Kidney glomerular epithelial cell (primary cell): ENCODE results near the gene MAGI2.

Source experiments
- DNase-seq: peaks from one replicate; lab custom pipeline; 2025; lab: John Stamatoyannopoulos, UW

MAGI2 gene

GRCh38 chr7:78139335-78139734, 1314.1 kb downstream of the MAGI2 start:
- DNase-seq = peak; percentile 77

DNA sequence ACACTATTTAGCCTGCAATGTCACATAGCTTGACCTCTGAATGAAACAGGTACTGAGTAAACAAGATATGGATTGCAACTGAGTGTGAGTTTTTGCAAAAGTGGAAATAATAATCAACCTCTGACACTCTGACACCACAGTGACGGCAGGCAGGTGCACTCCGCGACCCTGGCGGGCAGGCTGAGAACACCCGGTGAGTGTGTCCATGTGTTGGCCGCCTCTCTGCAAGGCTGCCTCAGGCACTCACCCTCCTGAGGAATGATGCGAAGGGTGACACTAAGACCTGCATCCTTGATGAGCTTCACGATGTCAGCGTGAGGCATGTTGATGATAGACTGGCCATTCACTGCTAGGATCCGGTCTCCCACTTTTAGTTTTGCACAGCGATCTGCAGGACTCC, 1318.7 kb downstream of the MAGI2 start:
- DNase-seq = no peak

DNA sequence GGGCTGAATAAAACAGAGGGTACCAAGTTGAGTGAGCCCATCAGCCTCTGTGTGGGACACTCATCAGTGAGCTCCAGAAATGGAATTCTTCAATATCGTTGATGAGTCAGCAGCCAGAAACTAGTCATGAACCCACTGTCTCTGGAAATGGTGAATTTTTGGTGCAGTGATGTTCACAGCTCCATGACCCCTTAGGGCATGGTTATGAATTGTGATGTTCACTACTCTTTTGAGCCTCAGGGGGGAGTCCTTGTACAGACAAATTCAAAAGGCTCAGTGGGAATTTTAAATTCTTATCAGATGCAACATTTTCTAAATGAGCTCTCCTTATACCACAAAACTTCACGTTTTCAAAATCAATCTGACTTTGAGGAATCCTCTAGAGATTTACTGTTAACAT, 1319.2 kb downstream of the MAGI2 start:
- peak; percentile 71 for DNase-seq

DNA sequence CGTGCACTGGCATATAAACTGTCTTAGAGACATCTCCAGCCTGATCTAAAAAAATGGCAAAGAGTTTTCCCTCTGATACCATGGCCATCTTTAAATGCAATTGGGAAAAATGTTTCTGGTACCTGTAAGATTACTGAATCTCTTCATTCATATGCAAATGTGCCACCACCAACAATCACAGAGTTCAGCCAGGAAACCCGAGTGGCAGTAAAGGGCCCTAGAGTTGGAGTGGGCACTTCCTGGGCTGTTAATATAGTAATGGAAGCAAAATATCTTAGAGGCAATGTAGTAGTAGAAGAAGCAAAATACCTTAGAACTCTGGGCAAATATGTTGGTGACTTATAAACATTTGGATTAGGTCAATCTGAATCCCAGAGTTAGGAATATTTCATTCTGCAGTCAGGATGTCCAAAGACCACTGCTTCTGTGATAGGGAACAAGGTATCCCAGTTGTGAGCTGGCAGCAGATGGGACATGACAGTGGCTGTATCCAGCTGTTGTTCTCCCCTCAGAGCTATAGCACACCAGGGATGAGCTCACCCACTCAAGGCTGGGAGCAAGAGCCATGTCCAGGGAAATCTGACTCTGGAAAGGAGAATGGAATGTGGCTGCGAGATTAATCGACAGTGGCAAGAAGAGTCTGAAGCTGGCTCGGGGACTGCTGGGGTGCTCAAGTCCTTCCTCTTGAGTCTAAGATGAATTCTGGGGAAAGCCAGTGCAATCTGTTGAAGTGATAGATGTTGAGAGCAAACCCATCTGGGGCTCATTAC, 1322.8 kb downstream of the MAGI2 start:
- DNase-seq = no peak

GRCh38 chr7:78129865-78130264, 1323.6 kb downstream of the MAGI2 start:
- no peak for DNase-seq

- DNase-seq = no peak
Measured at GRCh38 chr7:78127009-78127408, 1326.5 kb downstream of the MAGI2 start.

DNA sequence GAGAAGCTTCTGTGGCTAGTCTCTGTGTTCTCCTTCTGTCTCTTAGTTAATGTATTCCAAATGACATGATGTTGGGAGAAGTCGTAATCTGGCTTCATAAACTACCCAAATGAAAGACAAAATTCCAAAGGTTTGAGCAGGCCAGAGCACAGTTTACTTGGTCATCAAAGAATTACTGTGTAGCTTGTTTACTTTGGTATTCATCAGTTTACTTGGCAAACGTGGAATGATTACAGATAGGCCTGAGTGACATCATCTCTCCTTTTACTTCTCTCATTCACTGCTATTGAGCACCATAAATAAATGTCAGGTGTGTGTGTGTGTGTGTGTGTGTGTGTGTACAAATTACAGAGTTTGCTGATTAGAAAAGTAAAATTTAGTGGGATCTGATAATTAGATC, 1327.6 kb downstream of the MAGI2 start:
- DNase-seq = no peak

DNA sequence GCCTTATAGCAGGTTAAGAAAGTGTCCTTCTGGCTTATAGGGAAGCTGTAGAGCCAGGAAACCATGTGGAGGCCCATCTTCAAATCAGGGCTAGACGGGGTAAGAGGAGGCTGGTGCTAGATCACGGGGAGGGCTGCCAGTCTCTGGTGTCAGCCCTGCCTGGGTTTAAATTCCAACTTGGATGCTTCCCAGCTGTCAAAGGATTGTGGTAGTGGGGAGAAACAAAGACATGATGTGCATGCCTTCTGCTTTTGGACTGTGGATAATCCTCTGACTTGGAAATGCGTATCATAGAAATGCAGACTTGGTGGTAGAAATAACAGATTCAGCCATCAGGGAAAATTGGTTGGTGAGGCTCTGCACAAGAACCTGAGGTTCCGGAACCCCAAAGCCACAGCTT, 1329.3 kb downstream of the MAGI2 start:
- DNase-seq = no peak

GRCh38 chr7:78121888-78122287, 1331.6 kb downstream of the MAGI2 start:
- no peak for DNase-seq

- no peak for DNase-seq
Measured at GRCh38 chr7:78118470-78118869, 1335.0 kb downstream of the MAGI2 start.

GRCh38 chr7:78115876-78116275, 1337.6 kb downstream of the MAGI2 start:
- no peak for DNase-seq

DNA sequence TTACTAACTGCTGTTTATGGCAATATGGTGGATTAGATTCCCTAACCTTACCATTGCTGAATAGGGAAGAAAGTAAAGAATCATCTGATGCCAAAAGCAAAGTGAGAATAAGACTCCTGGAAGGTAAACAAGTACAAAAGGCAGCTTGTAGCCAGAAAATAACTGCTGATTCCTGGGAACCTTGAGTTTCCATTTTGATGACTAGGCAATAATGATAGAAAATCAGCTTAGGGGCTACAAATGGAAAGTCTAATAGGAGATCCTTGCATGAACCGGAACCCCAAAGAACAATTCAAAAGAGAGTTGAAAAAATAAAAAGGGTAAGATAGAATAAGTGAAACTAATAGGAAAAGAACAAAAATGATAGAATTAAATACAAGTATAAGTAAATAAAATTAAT, 1338.5 kb downstream of the MAGI2 start:
- no peak for DNase-seq

GRCh38 chr7:78112488-78112887, 1341.0 kb downstream of the MAGI2 start:
- DNase-seq = no peak

DNA sequence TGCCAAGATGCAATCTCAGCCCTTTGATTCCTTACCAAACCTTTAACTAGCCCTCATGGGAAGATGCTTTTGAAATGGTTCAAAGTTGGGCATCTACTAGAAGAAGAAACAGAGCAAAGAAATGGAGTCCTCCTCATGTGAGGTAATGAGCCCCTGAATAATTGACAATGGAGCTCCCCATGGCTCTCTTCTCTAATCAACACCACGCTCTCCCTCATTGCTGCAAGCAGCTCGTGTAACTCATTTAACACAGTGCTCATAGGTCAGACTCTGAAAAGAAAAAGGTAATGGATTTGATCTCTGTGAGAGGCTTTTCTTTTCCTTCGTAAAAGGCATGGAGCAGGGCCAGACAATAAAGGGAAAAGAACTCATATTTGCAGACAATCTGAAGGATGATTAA, 1342.1 kb downstream of the MAGI2 start:
- DNase-seq = no peak

- no peak for DNase-seq
Measured at GRCh38 chr7:78103475-78103874, 1350.0 kb downstream of the MAGI2 start.

DNA sequence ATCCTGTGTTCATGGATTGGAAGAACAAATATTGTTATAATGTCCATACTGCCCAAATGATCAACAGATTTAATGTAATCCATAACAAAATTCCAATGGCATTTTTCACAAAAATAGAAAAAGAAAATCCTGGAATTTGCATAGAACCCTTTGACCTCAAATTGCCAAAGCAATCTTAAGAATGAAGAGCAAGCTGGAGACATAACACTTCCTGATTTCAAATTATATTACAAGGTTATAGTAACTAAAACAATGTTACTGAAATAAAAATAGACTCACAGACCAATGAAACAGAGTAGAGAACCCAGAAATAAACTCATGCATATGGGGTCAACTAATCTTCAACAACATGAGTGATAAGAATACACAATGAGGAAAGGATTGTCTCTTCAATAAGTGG, 1352.4 kb downstream of the MAGI2 start:
- no peak for DNase-seq

DNA sequence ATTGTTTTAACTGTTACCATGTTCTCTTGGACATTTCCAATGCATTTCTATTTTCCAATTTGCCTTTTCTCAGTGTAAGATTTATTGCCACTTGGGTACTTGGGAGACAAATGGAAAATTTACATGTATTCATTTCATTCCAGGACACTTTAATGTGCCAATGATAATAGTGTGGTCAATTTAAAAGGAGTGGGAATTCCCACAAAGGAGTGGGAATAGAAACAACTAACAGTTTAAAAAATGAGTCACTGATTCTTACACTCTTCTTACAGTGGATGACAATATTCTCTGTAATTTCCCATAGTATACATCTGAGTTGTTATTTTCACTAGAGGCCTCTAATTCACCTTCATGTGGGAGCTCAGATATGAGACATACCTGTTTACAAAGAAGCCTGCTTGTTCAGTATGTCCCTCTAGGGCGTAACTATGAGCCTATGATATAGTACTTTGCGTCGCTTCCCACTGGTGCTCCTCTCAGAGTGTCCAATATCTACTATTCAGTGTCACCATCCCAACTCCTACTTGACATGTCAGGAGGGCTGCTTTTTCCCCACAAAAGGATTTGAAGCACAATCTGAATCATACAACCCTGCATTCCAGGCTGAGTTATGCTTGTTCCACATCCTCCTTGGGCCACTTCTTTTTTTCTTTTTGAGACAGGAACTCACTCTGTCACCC, 1353.6 kb downstream of the MAGI2 start:
- DNase-seq = peak; percentile 64

- peak; percentile 5 for DNase-seq
Measured at GRCh38 chr7:78095549-78095948, 1357.9 kb downstream of the MAGI2 start.

DNA sequence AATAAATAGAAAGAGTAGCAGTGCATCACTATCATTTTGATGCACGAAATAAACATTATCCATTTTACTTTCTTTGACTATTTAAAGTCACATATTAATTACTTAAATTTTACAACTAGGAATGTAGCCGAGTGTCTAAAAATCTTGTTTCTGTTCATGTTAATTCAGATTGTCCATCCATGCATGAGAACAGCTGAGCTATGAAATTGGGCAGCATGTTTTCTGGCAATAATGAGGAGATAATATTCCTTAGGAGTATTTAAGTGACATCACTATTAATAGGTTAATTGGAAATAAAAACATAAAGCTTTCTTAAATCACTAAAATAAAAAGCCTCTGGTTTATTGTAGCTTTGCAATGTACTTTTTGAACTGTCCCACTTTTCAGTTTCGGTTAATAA, 1361.1 kb downstream of the MAGI2 start:
- DNase-seq = no peak

GRCh38 chr7:78090616-78091015, 1362.9 kb downstream of the MAGI2 start:
- DNase-seq = peak; percentile 5

DNA sequence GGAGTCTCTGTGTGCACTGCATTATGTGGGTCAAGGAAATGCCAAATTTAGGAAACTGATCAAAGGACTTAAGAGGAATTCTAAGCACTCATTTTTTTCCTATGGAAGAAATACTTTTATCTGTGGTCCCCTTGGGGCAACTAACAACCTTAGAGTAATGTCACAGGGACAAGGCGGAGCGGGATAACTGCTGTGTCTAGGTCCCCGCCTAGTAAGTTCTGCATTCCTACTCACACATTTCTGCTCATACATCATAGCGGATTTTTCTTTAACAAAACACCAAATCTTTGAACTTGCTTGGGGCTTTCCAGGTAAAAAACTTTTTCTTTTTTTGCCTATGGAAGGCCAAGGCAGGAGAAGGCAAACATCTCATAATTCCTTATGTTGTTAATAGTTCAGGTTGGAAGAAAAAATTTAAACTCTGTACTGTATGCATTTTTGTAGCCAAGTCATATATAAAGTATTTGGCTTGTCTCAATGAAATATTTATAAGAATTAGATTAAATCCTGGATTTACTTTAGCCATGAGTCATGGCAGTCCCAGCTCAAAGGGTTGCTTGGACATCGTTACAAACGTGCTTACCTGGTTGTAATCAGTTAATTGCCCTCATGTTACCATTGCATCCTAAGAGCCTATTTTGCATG, 1369.9 kb downstream of the MAGI2 start:
- DNase-seq = no peak

- DNase-seq = no peak
Measured at GRCh38 chr7:78082556-78082955, 1370.9 kb downstream of the MAGI2 start.

DNA sequence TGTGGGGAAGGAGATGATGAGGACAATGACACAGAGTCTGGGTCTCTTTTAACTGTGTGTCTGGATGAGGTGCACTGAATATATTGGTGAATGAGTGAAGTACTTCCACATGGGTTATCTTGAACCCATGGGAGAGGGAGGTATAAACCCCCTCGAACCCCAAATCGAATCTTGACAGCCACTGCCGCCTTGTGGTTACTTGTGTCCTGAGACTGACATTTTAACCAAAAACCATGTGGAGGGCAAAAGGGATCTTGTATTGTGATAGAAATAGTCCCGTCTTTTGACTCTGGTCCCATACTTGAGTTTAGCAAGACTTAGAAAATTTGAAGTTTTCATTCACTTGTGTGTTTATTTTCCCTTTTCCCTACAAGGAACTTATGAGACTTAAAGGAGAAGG, 1371.6 kb downstream of the MAGI2 start:
- DNase-seq = no peak
